ENCODE measurements around the gene HSP90AB1.

Gene HSP90AB1

DNA sequence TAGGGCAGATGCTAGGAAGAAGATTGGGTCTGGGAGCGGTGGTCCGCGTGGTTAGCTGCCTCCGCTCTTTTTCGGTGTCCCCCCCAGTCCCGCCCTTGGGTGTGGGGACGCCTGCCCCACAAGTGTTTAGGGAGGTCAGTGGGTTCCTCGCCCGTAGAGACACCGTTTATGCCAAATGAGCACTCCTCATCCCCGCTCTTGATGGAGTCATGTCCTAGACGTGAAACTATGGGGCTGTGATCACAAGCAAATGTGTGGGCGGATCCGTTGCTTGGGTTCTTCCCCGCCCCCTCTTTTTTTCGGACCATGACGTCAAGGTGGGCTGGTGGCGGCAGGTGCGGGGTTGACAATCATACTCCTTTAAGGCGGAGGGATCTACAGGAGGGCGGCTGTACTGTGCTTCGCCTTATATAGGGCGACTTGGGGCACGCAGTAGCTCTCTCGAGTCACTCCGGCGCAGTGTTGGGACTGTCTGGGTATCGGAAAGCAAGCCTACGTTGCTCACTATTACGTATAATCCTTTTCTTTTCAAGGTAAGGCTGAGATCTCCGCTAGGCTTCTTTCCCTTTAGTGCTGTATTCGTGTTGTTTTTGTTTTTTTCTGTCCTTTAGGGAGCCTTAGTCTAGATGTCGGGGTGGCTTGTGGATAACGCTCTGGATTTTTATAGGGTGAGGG is at the start of gene HSP90AB1:
Gene HSP90AB1 (plus strand): TSS at position 439 of the 675 bp plus-strand sequence. CDS start 1,529 bp downstream, outside the sequence.
- DNase-seq (ENCODE audit: low read depth): peak; percentile 98

DNA sequence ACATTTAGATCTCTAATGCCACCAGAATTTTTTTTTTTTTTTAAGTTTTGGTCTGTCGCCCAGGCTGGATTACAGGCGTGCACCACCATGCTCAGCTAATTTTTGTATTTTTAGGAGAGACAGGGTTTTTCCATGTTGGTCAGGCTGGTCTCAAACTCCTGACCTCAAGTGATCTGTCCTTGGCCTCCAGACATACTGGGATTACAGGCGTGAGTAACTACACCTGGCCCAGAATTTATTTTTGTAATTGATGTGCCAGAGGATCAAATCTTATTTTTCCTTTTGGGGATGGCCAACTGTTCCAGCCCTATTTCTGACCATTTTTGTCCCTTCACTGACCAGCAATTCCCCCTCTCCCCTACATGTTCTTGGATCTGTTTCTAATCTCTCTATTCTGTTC is 48.2 kb upstream of the HSP90AB1 start:
- DNase-seq (ENCODE audit: low read depth): no peak

DNA sequence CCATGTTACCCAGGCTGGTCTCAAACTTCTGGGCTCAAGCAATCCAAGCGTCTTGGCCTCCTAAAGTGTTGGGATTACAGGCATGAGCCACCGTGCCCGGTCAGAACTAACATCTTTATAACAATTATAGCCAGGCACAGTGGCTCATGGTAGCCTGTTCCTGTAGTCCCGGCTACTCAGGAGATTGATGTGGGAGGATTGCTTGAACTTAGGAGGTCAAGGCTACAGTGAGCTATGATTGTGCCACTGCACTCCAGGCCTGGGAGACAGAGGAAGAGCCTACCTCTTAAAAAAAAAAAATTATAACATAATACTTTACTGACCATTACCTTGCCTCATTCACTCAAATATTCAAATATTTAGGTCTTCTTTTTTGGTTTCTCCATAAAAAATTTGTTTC is 47.0 kb upstream of the HSP90AB1 start:
- DNase-seq (ENCODE audit: low read depth): no peak

DNA sequence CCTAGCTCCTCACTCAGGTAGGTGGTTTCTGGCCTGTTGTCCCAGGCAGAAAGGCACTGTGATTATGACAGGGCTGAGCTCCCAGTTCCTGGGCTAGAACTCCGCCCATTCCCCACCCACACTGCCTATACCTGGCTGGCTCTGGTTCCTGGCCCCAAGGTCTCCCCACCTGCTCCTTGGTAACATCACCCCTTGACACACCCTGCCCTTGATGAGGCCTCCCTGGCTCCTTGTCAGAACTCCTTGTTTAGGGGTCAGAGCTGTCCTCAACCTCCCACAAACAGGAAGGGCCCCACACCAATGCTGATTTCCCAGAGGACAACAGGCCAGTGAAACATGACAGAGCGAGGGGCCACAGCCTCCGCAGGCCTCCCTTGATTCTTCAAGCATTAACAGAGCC is 45.7 kb upstream of the HSP90AB1 start:
- DNase-seq (ENCODE audit: low read depth): no peak

DNA sequence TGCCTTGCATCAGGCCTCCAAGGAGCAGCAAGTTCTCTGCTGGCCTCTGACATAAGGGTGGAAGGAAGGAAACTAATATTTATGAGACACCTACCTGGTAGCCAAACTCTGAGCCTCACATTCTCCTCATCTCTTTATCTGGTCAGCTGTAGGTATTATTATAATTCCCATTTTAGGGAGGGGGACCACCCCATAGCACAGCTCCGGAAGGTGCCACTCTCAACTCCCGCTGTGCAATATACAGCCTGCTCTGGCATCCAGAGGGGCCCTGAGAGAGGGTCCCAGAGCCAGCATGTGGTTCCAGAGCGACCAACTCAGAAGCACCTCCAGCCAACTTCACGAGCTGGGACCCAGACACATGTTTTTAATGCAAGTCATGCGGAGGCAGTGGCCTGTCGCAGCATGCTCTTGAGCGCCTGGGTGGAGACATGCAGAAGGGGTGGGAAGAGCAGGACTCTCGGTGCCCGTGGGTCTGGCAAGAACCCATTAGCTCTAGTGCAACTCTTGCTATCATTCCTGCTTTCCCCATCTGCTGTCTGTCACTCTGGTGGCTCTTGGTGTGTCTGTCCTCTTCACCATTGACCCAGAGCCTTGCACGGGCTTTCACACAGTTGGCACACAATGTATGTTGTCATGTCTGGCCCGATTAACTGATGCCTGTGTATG is 45.1 kb upstream of the HSP90AB1 start:
- DNase-seq (ENCODE audit: low read depth): no peak

DNA sequence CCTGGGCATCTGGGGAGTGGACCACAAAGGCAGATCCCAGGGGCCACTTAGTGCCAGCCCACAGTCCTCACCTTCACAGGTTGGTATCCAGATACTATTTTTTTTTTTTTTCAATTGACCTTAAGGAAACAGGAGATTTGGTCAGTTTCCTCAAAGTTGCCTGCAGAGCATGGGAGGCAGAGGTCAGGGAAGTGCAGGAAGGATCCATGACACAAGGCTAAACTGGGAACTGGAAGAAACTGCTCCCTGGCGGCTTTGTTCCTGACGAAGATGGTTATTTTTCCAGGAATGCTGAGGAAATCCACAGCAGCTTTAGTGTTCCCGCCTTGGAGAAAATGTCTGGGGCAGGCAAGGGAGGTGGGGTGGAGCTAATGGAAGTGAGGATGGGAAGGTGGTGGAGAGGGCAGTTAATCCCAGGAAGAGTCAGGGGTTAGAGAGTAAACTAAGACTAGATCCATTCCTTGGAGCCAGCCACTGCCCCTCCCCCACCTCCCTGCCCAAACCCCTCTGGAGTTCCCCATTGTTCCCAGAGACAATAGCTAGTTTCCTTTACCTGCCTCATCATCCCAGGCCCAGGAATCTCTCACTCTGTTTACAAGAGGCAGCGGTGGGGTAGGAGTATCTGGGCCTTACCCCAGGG is 44.4 kb upstream of the HSP90AB1 start:
- no peak for DNase-seq (ENCODE audit: low read depth)

DNA sequence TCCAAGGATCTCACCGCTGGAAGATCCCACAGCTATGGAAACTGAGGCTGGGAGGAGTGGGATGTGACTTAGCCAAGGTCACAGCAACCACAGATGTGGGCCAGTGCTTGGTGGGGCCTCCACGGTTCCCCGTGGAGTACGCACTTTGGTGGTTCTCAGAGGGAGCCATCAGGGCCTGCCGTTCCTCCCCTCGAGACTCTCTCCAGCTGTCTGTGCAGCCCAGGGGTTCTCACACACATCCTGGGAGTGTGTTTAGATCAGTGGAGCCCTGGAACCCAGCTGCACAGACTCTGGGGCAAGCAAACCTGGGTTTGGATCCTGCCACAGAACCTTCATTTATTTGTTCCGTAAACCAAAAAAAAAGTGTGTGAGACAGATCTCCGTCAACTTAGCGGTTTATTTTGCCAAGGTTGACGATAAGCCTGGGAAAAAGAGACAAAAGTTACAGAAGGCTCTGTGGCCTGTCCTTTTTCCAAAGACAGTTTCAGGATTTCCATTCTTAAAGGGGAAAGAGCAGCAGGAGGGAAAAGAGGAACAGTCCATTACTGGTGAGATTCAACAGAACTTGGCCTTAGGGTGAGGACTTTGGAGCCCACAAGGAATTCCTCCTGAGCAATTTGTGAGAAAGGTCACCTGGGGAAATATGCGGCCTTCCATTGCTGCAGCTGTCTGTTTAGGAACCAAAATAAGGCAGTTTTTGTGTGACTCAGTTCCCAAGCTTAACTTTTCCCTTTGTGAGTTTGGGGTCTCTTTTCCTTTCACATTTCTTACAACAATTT is 43.7 kb upstream of the HSP90AB1 start:
- DNase-seq (ENCODE audit: low read depth): no peak

DNA sequence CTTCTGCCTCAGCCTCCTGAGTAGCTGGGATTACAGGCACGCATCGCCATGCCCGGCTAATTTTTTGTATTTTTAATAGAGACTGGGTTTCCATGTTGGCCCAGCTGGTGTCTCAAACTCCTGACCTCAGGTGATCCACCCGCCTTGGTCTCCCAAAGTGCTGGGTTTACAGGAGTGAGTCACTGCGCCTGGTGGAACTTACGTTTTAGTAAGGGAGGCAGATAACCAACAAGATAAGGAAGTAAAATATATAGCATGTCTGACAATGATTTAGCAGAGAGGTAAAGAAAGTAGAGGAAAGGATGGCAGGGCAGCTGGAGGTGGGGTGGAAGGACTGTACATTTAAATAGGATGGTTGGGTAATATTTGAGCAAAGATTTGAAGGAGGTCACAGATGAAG is 42.9 kb upstream of the HSP90AB1 start:
- no peak for DNase-seq (ENCODE audit: low read depth)

DNA sequence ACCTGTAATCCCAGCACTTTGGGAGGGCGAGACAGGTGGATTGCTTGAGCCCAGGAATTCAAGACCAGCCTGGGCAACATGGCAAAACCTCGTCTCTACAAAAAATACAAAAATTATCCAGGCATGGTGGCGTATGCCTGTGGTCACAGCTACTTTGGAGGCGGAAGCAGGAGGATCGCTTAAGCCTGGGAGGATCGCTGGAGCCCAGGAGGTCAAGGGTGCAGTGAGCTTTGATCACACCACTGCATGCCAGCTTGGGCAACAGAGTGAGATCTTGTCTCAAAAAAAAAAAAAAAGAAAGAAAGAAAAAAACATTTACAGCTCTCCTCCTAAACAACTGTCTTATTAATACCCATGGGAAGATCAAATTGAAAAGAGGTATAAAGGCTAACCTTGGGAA is 38.9 kb upstream of the HSP90AB1 start:
- DNase-seq (ENCODE audit: low read depth): no peak

DNA sequence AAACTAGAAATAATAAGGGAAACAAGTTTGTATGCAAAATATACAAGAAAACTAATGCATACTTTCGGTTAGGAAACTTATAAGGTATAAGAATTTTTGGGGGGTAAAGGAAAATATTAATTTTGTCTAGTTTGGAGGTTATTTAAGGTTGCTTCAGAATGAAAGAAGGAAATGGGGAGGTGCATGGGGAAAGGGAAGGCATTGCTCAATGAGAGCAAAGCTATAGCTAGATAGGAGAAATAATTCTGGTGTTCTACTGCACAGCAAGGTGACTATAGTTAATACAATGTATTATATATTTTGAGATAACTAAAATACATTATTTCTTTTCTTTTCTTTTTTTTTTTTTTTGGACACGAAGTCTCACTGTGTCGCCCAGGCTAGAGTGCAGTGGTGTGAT is 35.6 kb upstream of the HSP90AB1 start:
- DNase-seq (ENCODE audit: low read depth): no peak

DNA sequence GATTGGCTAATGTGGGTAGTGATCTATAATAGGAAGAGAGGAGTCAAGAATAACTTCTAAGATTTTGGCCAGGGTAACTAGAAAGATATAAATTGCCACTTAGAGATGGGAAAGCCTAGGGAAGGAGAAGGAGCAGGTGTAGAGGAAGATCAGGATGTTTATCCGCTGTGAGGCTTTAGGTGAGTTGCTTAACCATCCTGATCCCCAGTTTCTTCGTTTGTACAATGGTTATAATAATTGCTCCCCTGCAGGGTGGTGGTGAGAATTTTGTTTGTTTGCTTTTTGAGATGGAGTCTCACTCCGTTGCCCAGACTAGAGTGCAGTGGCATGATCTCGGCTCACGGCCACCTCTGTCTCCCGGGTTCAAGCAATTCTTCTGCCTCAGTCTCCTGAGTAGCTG is 32.6 kb upstream of the HSP90AB1 start:
- DNase-seq (ENCODE audit: low read depth): no peak

DNA sequence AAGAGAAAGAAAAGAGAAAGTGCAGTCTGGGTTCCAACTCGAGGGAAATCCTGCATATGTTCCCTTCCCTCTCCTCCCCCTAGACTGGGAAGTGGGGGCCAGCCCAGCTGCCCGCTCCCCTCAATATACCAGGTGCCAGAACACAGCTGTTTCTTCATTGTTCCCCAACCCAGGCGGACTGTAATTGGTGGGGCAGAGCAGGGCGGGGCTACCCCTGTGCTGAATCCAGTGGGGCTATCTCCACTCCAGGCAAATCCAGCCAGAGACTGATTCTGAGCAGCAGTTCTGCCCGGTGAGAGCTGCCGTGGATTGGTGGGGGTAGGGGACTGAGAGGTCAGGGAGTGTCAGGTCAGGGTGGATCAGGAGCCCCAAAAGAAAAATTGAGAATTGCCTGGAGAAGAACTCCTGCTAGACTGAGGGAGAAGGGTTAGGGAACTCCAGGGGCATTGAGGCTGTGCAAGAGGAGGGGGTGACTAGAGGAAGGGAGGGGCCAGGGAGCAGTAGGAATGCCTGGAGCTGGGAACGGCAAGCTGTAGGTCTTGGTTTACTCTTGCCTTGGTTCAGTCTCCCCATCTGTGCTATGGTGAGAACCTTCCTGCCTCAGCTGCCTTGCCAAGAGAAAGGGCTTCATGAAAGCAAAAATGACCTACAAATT is 30.1 kb upstream of the HSP90AB1 start, which contains the start of gene MYMX:
Gene MYMX (plus strand): TSS at position 250 of the 655 bp plus-strand sequence. CDS start 546 bp downstream, outside the sequence.
- no peak for DNase-seq (ENCODE audit: low read depth)

DNA sequence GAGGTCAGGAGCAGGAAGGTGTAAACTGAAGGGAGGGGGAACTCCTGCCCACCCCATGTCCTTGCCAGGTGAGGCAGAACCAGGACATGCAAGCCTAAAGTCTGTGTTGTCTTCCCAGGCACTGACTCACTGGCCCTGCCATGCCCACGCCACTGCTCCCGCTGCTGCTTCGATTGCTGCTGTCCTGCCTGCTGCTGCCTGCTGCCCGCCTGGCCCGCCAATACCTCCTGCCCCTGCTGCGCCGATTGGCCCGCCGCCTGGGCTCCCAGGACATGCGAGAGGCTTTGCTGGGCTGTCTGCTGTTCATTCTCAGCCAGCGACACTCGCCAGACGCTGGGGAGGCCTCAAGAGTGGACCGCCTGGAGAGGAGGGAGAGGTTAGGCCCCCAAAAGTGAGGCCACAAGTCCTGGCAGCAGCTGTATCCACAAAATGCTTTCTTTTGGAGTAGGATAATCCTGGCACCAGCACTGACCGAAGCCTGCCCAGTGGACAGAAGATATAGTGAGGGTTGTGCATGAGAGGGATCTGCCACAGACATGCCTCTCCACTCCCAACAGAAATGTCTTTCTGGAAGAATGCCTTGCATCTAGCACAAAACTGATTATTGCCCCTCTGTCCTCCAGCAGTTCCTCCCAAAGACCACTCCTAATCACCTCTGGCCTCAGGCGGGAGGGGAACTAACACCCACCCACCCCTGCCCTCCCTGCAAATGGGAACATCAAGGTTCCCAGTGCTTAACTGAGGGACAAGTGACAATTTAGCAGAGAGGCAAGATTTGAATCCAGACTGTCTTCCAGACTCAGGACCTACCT is 29.4 kb upstream of the HSP90AB1 start:
- DNase-seq (ENCODE audit: low read depth): no peak

DNA sequence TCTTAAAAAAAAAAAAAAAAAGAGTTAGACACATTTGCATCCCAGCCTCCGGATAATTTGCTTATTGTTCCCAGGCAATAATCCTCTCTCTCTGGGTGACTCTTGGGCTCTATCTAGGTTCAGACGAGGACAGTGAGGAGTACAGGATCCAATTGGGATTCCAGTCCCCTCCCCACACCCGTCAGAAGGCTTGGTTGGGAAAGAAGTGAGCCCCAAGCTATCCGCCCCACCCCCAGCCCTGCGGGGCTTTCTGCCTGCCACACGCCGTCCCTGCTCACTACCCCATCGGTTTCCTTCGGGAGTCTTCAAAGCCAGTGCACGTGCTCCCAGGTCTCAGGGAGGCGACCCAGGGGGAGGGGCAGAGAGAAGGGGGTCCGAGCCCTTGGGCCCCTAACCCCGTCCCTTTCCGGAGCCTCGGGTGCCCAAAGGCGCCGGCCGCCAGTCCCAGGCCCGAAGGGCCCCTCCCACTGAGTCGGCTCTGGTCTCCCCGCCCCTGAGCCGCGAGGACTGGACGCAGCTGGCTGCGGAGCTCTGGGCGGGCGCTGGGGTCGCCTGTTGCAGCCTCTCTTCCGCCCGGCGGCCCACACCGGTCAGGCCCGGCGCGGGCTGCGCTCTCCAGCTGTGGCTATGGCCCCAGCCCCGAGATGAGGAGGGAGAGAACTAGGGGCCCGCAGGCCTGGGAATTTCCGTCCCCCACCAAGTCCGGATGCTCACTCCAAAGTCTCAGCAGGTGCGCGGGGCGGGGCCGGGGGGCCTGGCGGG is 27.7 kb upstream of the HSP90AB1 start:
- peak; percentile 72 for DNase-seq (ENCODE audit: low read depth)

DNA sequence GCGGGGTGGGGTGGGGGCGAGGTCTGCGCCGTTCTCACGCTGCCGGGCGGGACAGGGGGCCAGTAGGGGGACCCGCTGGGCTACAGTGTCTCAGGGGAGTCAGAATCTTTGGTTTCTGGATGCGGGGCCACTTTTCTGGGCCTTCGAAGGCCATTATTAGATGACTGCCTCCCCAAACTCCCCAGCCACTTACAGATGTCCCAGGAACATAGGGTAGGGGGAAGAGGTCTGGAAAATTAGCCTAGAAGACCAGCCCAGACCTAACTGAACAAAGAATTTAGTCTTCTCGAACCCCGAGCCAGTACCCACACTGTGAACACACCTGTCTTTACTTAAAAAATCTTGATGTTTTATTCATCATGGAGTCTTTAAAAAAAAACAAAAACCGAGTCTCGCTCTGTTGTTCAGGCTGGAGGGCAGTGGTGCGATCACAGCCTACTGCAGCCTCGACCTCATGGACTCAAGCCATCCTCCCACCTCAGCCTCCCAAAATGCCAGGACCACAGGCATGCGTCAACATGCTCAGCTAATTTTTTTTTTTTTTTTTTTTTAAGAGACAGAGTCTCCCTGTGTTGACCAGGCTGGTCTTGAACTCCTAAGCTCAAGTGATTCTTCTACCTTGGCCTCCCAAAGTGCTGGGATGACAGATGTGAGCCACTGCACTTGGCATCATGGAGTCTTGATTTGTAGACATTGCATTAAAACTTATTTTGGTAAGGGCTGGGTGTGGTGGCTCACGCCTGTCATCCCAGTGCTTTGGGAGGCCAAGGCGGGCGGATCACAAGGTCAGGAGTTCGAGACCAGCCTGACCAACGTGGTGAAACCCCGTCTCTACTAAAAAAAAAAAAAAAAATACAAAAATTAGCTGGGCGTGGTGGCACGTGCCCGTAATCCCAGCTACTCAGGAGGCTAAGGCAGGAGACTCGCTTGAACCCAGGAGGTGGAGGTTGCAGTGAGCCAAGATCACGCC is 26.8 kb upstream of the HSP90AB1 start:
- DNase-seq (ENCODE audit: low read depth): no peak

DNA sequence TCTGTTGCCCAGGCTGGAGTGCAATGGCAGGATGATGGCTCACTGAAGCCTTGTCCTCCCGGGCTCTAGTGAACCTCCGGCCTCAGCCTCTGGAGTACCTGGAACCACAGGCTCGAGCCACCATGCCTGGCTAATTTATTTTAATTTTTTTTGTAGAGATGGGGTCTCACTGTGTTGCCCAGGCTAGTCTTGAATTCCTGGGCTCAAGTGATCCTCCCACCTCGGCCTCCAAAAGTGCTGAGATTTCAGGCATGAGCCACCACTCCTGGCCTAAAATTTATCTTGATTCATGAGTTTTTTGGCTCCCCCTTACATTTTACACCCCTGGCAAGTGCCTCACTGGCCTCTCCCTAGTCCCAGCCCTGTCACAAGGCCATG is 26.0 kb upstream of the HSP90AB1 start:
- DNase-seq (ENCODE audit: low read depth): no peak

DNA sequence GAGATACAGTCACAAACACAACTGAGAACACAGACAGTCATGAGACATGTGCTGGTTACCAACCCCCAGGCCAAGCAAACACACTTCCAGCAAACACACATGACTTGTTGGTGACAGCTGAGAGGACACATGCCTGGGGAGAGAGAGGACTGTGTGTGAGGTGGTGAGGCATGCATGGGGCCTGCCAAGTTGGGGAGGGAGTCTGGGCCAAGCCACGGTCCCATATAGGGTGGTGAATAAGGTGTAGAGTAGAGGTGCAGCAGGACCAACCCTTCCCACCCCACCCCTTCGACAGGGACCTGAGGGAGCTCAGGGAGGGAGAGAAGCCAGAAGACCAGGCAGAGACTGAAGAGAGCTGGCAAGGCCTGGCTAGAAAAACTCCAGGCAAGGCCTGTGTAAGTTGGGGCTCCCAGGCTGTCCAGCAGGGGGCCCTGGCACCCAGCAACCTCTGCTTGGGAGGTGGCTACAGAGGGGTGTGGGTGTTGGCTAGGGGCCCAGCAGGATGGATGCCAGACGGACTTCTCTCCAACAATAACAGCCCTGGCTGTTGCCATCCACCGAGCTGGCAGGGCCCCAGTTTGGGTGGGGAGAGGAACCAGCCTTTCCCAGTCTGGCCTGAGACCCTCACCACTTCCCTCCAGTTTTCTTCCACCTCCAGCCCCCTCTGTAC is 25.5 kb upstream of the HSP90AB1 start:
- peak; percentile 64 for DNase-seq (ENCODE audit: low read depth)

DNA sequence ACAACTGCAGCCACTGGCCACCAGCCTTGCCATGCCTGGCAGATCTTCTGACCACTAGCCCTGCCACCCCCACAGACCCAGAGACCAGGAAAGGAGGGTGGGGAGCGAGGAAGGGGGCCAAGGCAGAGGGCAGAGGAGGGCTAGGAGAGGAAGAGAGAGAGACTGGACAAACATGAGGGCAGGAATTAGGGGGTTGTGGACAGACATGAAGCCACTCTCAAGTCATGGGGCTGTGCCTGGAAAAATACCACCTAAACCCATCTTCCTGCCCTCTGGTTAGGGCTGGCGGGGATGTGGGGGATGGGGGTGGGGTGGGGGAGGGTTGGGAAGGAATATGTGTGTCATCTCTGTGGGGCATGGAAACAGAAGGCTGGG is 25.0 kb upstream of the HSP90AB1 start:
- no peak for DNase-seq (ENCODE audit: low read depth)

Data from CMK (cell line).